ENCODE results near the gene CYP46A1. TPM values are rescaled to one million over a fixed set of nuclear protein-coding genes. Genes with fewer than 3 reads are reported as not detected.

Gene CYP46A1
- total and polyA plus RNA-seq, 4 donors: 0.14 to 0.92 (median 0.48) TPM

GRCh38 chr14:99656171-99656570, 27.9 kb upstream of the CYP46A1 start:
- Histone ChIP-seq H3K4me1 (ENCODE audit: control insufficient read depth in 4 of 4, insufficient read depth in 4 of 4, low read length in 3 of 4) (peaks cover 0 to 2% (median 0%) of the 10 kb centered on the region in 4 donors), H3K9me3 (ENCODE audit: control insufficient read depth in 4 of 4, low read length in 3 of 4) (no peaks in the 10 kb centered on the region), H3K9ac (ENCODE audit: low read depth in 1 of 2, low read length in 2 of 2) (no peak overlapping the region), H3K27me3 (ENCODE audit: control insufficient read depth in 4 of 4, insufficient read depth in 4 of 4, low read length in 3 of 4) (peaks cover 0 to 4% (median 3%) of the 10 kb centered on the region in 4 donors), H3K36me3 (ENCODE audit: control insufficient read depth in 4 of 4, insufficient read depth in 3 of 4, low read depth in 1 of 4, low read length in 3 of 4) (no peaks in the 10 kb centered on the region), H3K27ac (ENCODE audit: low read depth in 1 of 2, low read length in 2 of 2) (no peak overlapping the region), H3K4me3 (ENCODE audit: low read depth in 1 of 3, low read length in 3 of 3) (no peak overlapping the region)
- no peak for DNase-seq (ENCODE audit: low spot score)
- TF ChIP-seq TAF1 (conservative IDR thresholded peaks at IDR 0.05) (no peak), EGR1 (IDR thresholded peaks at IDR 0.05; ENCODE audit: low read depth in 2 of 2) (no peak), JUND (IDR thresholded peaks at IDR 0.05) (no peak), SP1 (IDR thresholded peaks at IDR 0.05) (no peak), GABPA (IDR thresholded peaks at IDR 0.05 in 1 of 2, conservative IDR thresholded peaks at IDR 0.05 in 1 of 2) (no peak), RXRA (IDR thresholded peaks at IDR 0.05) (no peak), YY1 (IDR thresholded peaks at IDR 0.05) (no peak), RAD21 (IDR thresholded peaks at IDR 0.05) (no peak), ZBTB33 (IDR thresholded peaks at IDR 0.05) (no peak), NR2F2 (IDR thresholded peaks at IDR 0.05) (no peak), MAX (IDR thresholded peaks at IDR 0.05) (no peak), REST (IDR thresholded peaks at IDR 0.05) (no peak), FOXA2 (IDR thresholded peaks at IDR 0.05) (no peak)
- WGBS: 75% methylated on average over 5 of the region's 5 CpGs

GRCh38 chr14:99657645-99658155, 26.4 kb upstream of the CYP46A1 start:
- no peak for TF ChIP-seq FOXA1 (IDR thresholded peaks at IDR 0.05)
- no peak for TF ChIP-seq EGR1 (IDR thresholded peaks at IDR 0.05; ENCODE audit: low read depth in 2 of 2)
- no peak for TF ChIP-seq NR2F2 (IDR thresholded peaks at IDR 0.05)
- TF ChIP-seq MAX (IDR thresholded peaks at IDR 0.05): no peak
- no peak for TF ChIP-seq ZBTB33 (IDR thresholded peaks at IDR 0.05)
- TF ChIP-seq SP1 (IDR thresholded peaks at IDR 0.05): no peak
- TF ChIP-seq YY1 (IDR thresholded peaks at IDR 0.05): no peak
- TF ChIP-seq ATF3 (IDR thresholded peaks at IDR 0.05): no peak
- no peak for TF ChIP-seq RAD21 (IDR thresholded peaks at IDR 0.05)
- TF ChIP-seq HNF4G (IDR thresholded peaks at IDR 0.05): no peak
- TF ChIP-seq RXRA (IDR thresholded peaks at IDR 0.05): no peak
- no peak for TF ChIP-seq FOXA2 (IDR thresholded peaks at IDR 0.05)
- H3K36me3 ChIP-seq (ENCODE audit: control insufficient read depth in 4 of 4, insufficient read depth in 3 of 4, low read depth in 1 of 4, low read length in 3 of 4): no peaks in the 10 kb centered on the region
- no peak overlapping the region for H3K4me3 ChIP-seq (ENCODE audit: low read depth in 1 of 3, low read length in 3 of 3)
- no peak overlapping the region for H3K9ac ChIP-seq (ENCODE audit: low read depth in 1 of 2, low read length in 2 of 2)
- H3K27ac ChIP-seq (ENCODE audit: low read depth in 1 of 2, low read length in 2 of 2): no peak overlapping the region
- H3K27me3 ChIP-seq (ENCODE audit: control insufficient read depth in 4 of 4, insufficient read depth in 4 of 4, low read length in 3 of 4): peaks cover 0 to 4% (median 3%) of the 10 kb centered on the region in 4 donors
- 47% methylated on average over 1 of the region's 1 CpG for WGBS
- no peak for DNase-seq (ENCODE audit: low spot score)
- peaks cover 0 to 2% (median 0%) of the 10 kb centered on the region in 4 donors for H3K4me1 ChIP-seq (ENCODE audit: control insufficient read depth in 4 of 4, insufficient read depth in 4 of 4, low read length in 3 of 4)
- no peaks in the 10 kb centered on the region for H3K9me3 ChIP-seq (ENCODE audit: control insufficient read depth in 4 of 4, low read length in 3 of 4)

All from liver (tissue), 9 donors.